ENCODE data around the gene RBM20. TPM values are rescaled to one million over a fixed set of nuclear protein-coding genes. Genes with fewer than 3 reads are reported as not detected.

RBM20 gene
- total and polyA plus RNA-seq, 2 experiments from 2014 or later, result 3.7 to 4.0 TPM

DNA sequence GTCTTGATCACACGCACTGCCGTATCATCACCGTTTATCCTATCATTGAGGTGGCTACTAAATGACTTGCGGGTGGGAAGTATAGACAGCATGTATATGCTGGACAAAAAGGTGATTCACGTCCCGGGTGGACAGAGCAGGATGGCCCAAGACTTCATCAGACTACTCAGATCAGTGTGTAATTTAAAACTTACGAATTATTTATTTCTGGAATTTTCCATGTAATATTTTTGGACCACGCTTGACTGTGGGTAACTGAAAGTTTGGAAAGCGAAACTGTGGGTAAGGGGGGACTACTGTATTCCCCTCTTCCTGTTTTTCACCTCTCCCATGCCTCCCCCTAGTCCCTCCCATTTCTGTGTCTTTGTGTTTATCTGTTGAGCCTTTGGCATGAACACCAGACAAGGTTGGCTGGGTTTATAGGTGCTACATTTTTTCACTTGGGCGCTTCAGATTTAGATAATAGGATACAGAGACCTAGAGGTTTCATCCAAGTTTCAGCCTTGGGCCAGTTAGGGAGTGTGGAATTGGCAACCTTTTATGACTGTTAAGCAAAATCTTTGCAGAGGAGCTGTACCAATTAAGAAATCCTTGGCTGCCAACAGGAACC, 55.8 kb downstream of the RBM20 start:
- DNase-seq (ENCODE audit: low spot score), result no peak
- Histone ChIP-seq H2AFZ (no peak overlapping the region), H3K9me3 (ENCODE audit: low read depth) (no peaks in the 10 kb centered on the region), H3K27ac (no peak overlapping the region), H3K4me3 (no peak overlapping the region), H3K79me2 (no peaks in the 10 kb centered on the region), H3K36me3 (replicated peaks; ENCODE audit: insufficient read depth, low read depth) (no peaks in the 10 kb centered on the region), H3K27me3 (no peaks in the 10 kb centered on the region), H4K20me1 (ENCODE audit: insufficient read depth, poor library complexity, severe bottlenecking) (no peaks in the 10 kb centered on the region), H3K4me1 (ENCODE audit: insufficient read depth) (no peaks in the 10 kb centered on the region), H3K4me2 (no peak overlapping the region), H3K9me2 (replicated peaks; ENCODE audit: insufficient read depth) (no peaks in the 10 kb centered on the region)
- WGBS (ENCODE audit: low lambda C conversion rate, missing lambda C conversion rate), result 96% methylated on average over 10 of the region's 10 CpGs
- TF ChIP-seq EZH2phosphoT487 (IDR thresholded peaks at IDR 0.05; ENCODE audit: low read depth, severe bottlenecking, unreplicated experiment) (no peak), EZH2 (IDR thresholded peaks at IDR 0.05; ENCODE audit: borderline replicate concordance) (no peak)
- TF ChIP-seq, protein P1, sequence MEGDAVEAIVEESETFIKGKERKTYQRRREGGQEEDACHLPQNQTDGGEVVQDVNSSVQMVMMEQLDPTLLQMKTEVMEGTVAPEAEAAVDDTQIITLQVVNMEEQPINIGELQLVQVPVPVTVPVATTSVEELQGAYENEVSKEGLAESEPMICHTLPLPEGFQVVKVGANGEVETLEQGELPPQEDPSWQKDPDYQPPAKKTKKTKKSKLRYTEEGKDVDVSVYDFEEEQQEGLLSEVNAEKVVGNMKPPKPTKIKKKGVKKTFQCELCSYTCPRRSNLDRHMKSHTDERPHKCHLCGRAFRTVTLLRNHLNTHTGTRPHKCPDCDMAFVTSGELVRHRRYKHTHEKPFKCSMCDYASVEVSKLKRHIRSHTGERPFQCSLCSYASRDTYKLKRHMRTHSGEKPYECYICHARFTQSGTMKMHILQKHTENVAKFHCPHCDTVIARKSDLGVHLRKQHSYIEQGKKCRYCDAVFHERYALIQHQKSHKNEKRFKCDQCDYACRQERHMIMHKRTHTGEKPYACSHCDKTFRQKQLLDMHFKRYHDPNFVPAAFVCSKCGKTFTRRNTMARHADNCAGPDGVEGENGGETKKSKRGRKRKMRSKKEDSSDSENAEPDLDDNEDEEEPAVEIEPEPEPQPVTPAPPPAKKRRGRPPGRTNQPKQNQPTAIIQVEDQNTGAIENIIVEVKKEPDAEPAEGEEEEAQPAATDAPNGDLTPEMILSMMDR (IDR thresholded peaks at IDR 0.05; ENCODE audit: poor library complexity), result no peak

DNA sequence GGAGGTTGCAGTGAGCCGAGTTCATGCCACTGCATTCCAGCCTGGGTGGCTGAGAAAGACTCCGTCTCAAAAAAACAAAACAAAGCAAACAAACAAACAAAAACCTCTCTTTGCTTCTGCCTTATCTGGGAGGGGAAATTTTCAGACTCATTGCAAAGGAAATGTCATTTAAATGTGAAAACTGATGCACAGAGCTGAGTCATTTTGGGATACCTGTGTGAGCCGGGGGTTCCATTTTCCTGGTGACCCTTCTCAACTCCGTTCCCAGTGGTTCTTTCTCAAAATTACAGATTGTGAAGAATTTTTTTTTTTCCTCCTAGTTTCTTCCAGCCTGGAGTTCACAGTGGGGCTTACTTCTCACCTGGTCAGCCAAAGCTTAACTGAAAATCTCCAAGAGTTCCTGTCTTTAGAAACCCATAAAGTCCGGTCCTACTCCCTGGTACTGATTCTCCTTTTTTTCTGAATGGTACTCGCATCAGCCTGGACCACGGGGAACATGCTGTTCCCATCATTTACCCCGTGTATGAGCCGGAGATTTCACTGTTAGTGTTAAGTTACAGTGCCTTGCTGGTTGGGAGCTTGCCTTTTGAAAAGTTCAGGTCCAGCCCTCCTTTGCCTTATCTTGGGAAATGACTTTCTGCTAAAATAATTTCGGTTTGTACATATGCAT, 56.9 kb downstream of the RBM20 start:
- Histone ChIP-seq H4K20me1 (ENCODE audit: insufficient read depth, poor library complexity, severe bottlenecking) (no peaks in the 10 kb centered on the region), H3K27ac (no peak overlapping the region), H3K9me2 (replicated peaks; ENCODE audit: insufficient read depth) (no peaks in the 10 kb centered on the region), H3K27me3 (no peaks in the 10 kb centered on the region), H3K4me2 (no peak overlapping the region), H3K9me3 (ENCODE audit: low read depth) (no peaks in the 10 kb centered on the region), H3K79me2 (no peaks in the 10 kb centered on the region), H3K36me3 (replicated peaks; ENCODE audit: insufficient read depth, low read depth) (no peaks in the 10 kb centered on the region), H3K4me1 (ENCODE audit: insufficient read depth) (no peaks in the 10 kb centered on the region), H3K4me3 (no peak overlapping the region), H2AFZ (no peak overlapping the region)
- WGBS (ENCODE audit: low lambda C conversion rate, missing lambda C conversion rate), result 67% methylated on average over 10 of the region's 10 CpGs
- DNase-seq (ENCODE audit: low spot score), result no peak
- TF ChIP-seq EZH2phosphoT487 (IDR thresholded peaks at IDR 0.05; ENCODE audit: low read depth, severe bottlenecking, unreplicated experiment) (no peak), EZH2 (IDR thresholded peaks at IDR 0.05; ENCODE audit: borderline replicate concordance) (no peak)
- TF ChIP-seq, protein P1 (IDR thresholded peaks at IDR 0.05; ENCODE audit: poor library complexity), result no peak

DNA sequence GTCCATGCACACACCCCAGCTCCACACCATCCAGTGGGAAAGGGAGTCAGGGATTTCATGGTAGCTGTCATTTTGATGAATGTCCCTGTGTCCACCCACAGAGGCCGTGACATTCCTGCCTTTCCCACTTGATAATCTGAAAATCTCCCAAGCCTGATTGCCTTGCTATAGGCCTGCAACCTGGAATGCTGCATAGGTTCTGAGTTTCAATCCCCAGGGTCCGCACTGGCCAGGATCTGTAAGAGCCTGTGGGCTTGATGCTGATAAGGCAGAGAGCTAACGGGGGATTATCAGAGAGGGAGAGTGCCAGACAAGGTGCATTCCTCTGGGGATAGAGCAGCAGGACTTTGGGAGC, 57.5 kb downstream of the RBM20 start:
- no peaks in the 10 kb centered on the region for H3K9me3 ChIP-seq (ENCODE audit: low read depth)
- 60% methylated on average over 3 of the region's 3 CpGs for WGBS (ENCODE audit: low lambda C conversion rate, missing lambda C conversion rate)
- H2AFZ ChIP-seq, result no peak overlapping the region
- no peak for DNase-seq (ENCODE audit: low spot score)
- TF ChIP-seq EZH2phosphoT487 (IDR thresholded peaks at IDR 0.05; ENCODE audit: low read depth, severe bottlenecking, unreplicated experiment) (no peak), EZH2 (IDR thresholded peaks at IDR 0.05; ENCODE audit: borderline replicate concordance) (no peak)
- TF ChIP-seq, protein P1 (IDR thresholded peaks at IDR 0.05; ENCODE audit: poor library complexity), result no peak
- no peaks in the 10 kb centered on the region for H4K20me1 ChIP-seq (ENCODE audit: insufficient read depth, poor library complexity, severe bottlenecking)
- H3K4me1 ChIP-seq (ENCODE audit: insufficient read depth), result no peaks in the 10 kb centered on the region
- no peak overlapping the region for H3K4me2 ChIP-seq
- H3K9me2 ChIP-seq (replicated peaks; ENCODE audit: insufficient read depth), result no peaks in the 10 kb centered on the region
- no peaks in the 10 kb centered on the region for H3K79me2 ChIP-seq
- no peaks in the 10 kb centered on the region for H3K36me3 ChIP-seq (replicated peaks; ENCODE audit: insufficient read depth, low read depth)
- H3K27ac ChIP-seq, result no peak overlapping the region
- H3K4me3 ChIP-seq, result no peak overlapping the region
- no peaks in the 10 kb centered on the region for H3K27me3 ChIP-seq

Measured in hepatocyte (in vitro differentiated cells).